Erythroblast (primary cell): Measurements from ENCODE around the gene SPNS2.

Experiments
- DNase-seq, 2 experiments: peaks; one replicate each; lab custom pipeline; 2025; lab: John Stamatoyannopoulos, UW
- GATA1 ChIP-seq: IDR thresholded peaks from 2 replicates; pipeline ENCODE4 v1.6.1; 2011; ENCODE audit warnings: low read depth, mild to moderate bottlenecking, control low read depth, low read length, moderate library complexity
- POLR2A ChIP-seq: IDR thresholded peaks from 2 replicates; pipeline ENCODE4 v1.6.1; 2011; ENCODE audit warnings: mild to moderate bottlenecking, low read length

The SPNS2 gene

GRCh38 chr17:4498461-4499397 lies at the start of gene SPNS2:
Gene SPNS2, plus strand, starts transcription at chr17:4498881. Its CDS starts 167 bp downstream, at chr17:4499048.
- TF ChIP-seq GATA1 (no peak), POLR2A (no peak)
- DNase-seq, result peak; percentile 57 to 58

GRCh38 chr17:4449736-4450135 lies 48.9 kb upstream of the SPNS2 start:
- no peak for DNase-seq
- TF ChIP-seq POLR2A (no peak), GATA1 (no peak)

- TF ChIP-seq GATA1 (no peak), POLR2A (no peak)
Measured at GRCh38 chr17:4450710-4451316, 47.9 kb upstream of the SPNS2 start.

GRCh38 chr17:4453812-4454591 lies 44.7 kb upstream of the SPNS2 start:
- no peak for TF ChIP-seq POLR2A
- no peak for TF ChIP-seq GATA1
- DNase-seq, result no peak

More at GRCh38 chr17:4450710-4451316, 47.9 kb upstream of the SPNS2 start:
- no peak for DNase-seq

- no peak for DNase-seq
- no peak for TF ChIP-seq GATA1
- no peak for TF ChIP-seq POLR2A
Measured at GRCh38 chr17:4460661-4461060, 38.0 kb upstream of the SPNS2 start.

GRCh38 chr17:4463818-4464476 lies 34.7 kb upstream of the SPNS2 start:
- DNase-seq, result no peak
- TF ChIP-seq POLR2A (no peak), GATA1 (no peak)

GRCh38 chr17:4465786-4466185 lies 32.9 kb upstream of the SPNS2 start:
- TF ChIP-seq POLR2A (no peak), GATA1 (no peak)
- DNase-seq, result no peak

- DNase-seq, result no peak
- no peak for TF ChIP-seq POLR2A
- TF ChIP-seq GATA1, result no peak
Measured at GRCh38 chr17:4467287-4467686, 31.4 kb upstream of the SPNS2 start.

GRCh38 chr17:4469552-4469951 lies 29.1 kb upstream of the SPNS2 start:
- TF ChIP-seq POLR2A, result no peak
- TF ChIP-seq GATA1, result no peak
- no peak for DNase-seq

- TF ChIP-seq GATA1, result no peak
- no peak for TF ChIP-seq POLR2A
Measured at GRCh38 chr17:4472286-4472685, 26.4 kb upstream of the SPNS2 start.

GRCh38 chr17:4474093-4474492 lies 24.6 kb upstream of the SPNS2 start:
- DNase-seq, result no peak
- TF ChIP-seq GATA1 (no peak), POLR2A (no peak)

More at GRCh38 chr17:4472286-4472685, 26.4 kb upstream of the SPNS2 start:
- no peak for DNase-seq

- DNase-seq, result no peak
- TF ChIP-seq GATA1 (no peak), POLR2A (no peak)
Measured at GRCh38 chr17:4475001-4475400, 23.7 kb upstream of the SPNS2 start.

GRCh38 chr17:4475463-4475862 lies 23.2 kb upstream of the SPNS2 start:
- no peak for DNase-seq
- no peak for TF ChIP-seq GATA1
